HepG2 (cell line): ENCODE measurements around the gene IDUA. TPM values are rescaled to one million over a fixed set of nuclear protein-coding genes. Genes with fewer than 3 reads are reported as not detected.

Source experiments
- BCL3 ChIP-seq: sonication (generic); formaldehyde crosslinking; IDR thresholded peaks from 2 replicates; pipeline ENCODE4 v1.5.1; 2020; ENCODE audit warnings: mild to moderate bottlenecking, missing genetic modification reagents, moderate library complexity
- FOXJ3 ChIP-seq: sonication (generic); formaldehyde crosslinking; IDR thresholded peaks from 2 replicates; pipeline ENCODE4 v1.4.0; 2020; ENCODE audit warnings: missing genetic modification reagents, mild to moderate bottlenecking, borderline replicate concordance
- PHB2 ChIP-seq: fragments of 450-650 bp; IDR thresholded peaks from 2 replicates; pipeline ENCODE4 v1.6.1; 2018; ENCODE audit not compliant: partially characterized antibody
- PHF5A ChIP-seq: IDR thresholded peaks from one replicate; pipeline ENCODE4 v1.6.1; 2018; ENCODE audit warnings: low read depth, missing genetic modification reagents; ENCODE audit not compliant: unreplicated experiment
- RBM22 ChIP-seq: fragments of 200-400 bp; formaldehyde crosslinking; optimal IDR thresholded peaks from 2 replicates; pipeline ENCODE3; 2017; ENCODE audit warnings: mild to moderate bottlenecking, low read length, moderate library complexity
- SMARCC2 ChIP-seq: fragments of 450-650 bp; IDR thresholded peaks from 2 replicates; pipeline ENCODE4 v1.6.1; 2017; ENCODE audit warnings: antibody characterized with exemption, mild to moderate bottlenecking
- TAF1 ChIP-seq: sonication (generic); formaldehyde crosslinking; IDR thresholded peaks from 2 replicates; pipeline ENCODE4 v1.4.0; 2020; ENCODE audit warnings: missing genetic modification reagents
- TAF15 ChIP-seq: fragments of 200-400 bp; formaldehyde crosslinking; IDR thresholded peaks from one replicate; pipeline ENCODE4 v1.6.1; 2018; ENCODE audit warnings: mild to moderate bottlenecking, low read depth, low read length; ENCODE audit not compliant: poor library complexity, severe bottlenecking
- ZEB1 ChIP-seq: IDR thresholded peaks from 2 replicates; pipeline ENCODE4 v1.6.1; 2012; ENCODE audit warnings: mild to moderate bottlenecking, low read depth, inconsistent platforms; ENCODE audit not compliant: insufficient replicate concordance
- ZNF44 ChIP-seq: sonication (generic); formaldehyde crosslinking; IDR thresholded peaks from 2 replicates; pipeline ENCODE4 v1.5.1; 2020; ENCODE audit warnings: mild to moderate bottlenecking, missing genetic modification reagents
- ZNF570 ChIP-seq: sonication (generic); formaldehyde crosslinking; IDR thresholded peaks from 2 replicates; pipeline ENCODE4 v1.4.0; 2020; ENCODE audit warnings: mild to moderate bottlenecking, missing genetic modification reagents, borderline replicate concordance
- ZNF574 ChIP-seq: sonication (generic); formaldehyde crosslinking; IDR thresholded peaks from 2 replicates; pipeline ENCODE4 v1.4.0; 2020; ENCODE audit warnings: missing genetic modification reagents
- ZNF75D ChIP-seq: sonication (generic); formaldehyde crosslinking; IDR thresholded peaks from 2 replicates; pipeline ENCODE4 v1.8.1; 2023; ENCODE audit warnings: missing genetic modification reagents, mild to moderate bottlenecking, borderline replicate concordance
- polyA plus RNA-seq, 8 experiments: library from polyadenylated mRNA; depleted of rRNA in 3 of 8; stranded (reverse) in 7 of 8; unstranded in 1 of 8; fragments of >200 nt; fragmentation: Illumina TruSeq in 4 of 8; extraction: Trizol in 4 of 8; gene quantifications; 2 replicates each; pipeline versions ENCODE4 v1.2.1 to v1.2.3, GENCODE V29; 2011 to 2016; ENCODE audit warnings: low read depth in 4 of 8, missing spikeins in 1 of 8, mixed read lengths in 1 of 8; ENCODE audit not compliant: insufficient read depth in 1 of 8
- total RNA-seq, 5 experiments: library from RNA; depleted of rRNA; stranded (reverse); fragments of >200 nt; fragmentation: Illumina TruSeq; extraction: Trizol; gene quantifications; 2 replicates each; pipeline ENCODE4 v1.2.3, GENCODE V29; 2016; ENCODE audit warnings: low read depth in 1 of 5
- TF ChIP-seq, protein P1 (sequence below), 2 experiments: fragments of 450-650 bp in 1 of 2; sonication (generic) in 1 of 2; formaldehyde crosslinking in 1 of 2; IDR thresholded peaks; 2 replicates each; pipeline versions ENCODE4 v1.6.1 to v1.8.0; 2016 to 2022; ENCODE audit warnings: antibody characterized with exemption in 1 of 2, mild to moderate bottlenecking in 1 of 2, missing genetic modification reagents in 1 of 2
- TF ChIP-seq, protein P2 (sequence below): sonication (generic); formaldehyde crosslinking; IDR thresholded peaks from 2 replicates; pipeline ENCODE4 v1.8.1; 2023; ENCODE audit warnings: mild to moderate bottlenecking, missing genetic modification reagents, borderline replicate concordance

Gene IDUA
- total and polyA plus RNA-seq, 2 of the 13 experiments (the other 11 are each of a cell fraction or from before 2014, with no cell fraction given) = 0.77 to 1.0 TPM

DNA sequence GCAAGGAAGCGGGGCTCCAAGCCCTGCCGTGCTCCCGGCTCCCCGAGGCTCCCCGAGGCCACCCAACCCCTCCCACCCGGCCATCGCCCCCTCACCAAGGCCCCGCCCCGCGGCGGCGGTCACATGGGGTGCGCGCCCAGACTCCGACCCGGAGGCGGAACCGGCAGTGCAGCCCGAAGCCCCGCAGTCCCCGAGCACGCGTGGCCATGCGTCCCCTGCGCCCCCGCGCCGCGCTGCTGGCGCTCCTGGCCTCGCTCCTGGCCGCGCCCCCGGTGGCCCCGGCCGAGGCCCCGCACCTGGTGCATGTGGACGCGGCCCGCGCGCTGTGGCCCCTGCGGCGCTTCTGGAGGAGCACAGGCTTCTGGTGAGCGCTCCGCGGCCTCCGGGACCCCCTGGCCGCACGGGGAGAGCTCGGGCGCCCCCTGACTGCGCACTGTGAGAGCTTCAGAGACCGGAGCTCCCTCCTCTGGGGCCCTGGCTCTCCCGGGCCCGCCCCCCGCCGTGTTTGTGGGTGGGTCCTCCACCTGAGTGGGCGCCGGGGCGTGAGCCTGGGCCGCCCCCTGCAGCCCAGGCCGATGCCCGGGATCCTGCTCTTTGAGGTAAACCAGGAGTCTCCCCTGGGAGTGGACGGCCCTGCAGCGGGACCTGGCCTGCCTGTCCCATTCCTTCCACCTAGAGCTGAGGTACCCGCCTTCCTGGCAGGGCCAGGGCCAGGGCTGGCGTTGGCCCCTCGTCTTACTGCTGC, at the start of gene IDUA (continued):
- TF ChIP-seq BCL3 (CRISPR knock-in tag) (peak; percentile 45; the same call in 1 of the 2 replicates), ZNF44 (CRISPR knock-in tag) (no peak), TAF15 (peak; percentile 78), ZNF570 (CRISPR knock-in tag) (no peak), TAF1 (CRISPR knock-in tag) (no peak), PHF5A (CRISPR knock-in tag) (peak; percentile 28), FOXJ3 (CRISPR knock-in tag) (no peak), ZNF75D (no peak), ZEB1 (no peak), RBM22 (peak; percentile 97), PHB2 (no peak), SMARCC2 (no peak), ZNF574 (CRISPR knock-in tag) (peak; percentile 75)
- TF ChIP-seq, protein P1, sequence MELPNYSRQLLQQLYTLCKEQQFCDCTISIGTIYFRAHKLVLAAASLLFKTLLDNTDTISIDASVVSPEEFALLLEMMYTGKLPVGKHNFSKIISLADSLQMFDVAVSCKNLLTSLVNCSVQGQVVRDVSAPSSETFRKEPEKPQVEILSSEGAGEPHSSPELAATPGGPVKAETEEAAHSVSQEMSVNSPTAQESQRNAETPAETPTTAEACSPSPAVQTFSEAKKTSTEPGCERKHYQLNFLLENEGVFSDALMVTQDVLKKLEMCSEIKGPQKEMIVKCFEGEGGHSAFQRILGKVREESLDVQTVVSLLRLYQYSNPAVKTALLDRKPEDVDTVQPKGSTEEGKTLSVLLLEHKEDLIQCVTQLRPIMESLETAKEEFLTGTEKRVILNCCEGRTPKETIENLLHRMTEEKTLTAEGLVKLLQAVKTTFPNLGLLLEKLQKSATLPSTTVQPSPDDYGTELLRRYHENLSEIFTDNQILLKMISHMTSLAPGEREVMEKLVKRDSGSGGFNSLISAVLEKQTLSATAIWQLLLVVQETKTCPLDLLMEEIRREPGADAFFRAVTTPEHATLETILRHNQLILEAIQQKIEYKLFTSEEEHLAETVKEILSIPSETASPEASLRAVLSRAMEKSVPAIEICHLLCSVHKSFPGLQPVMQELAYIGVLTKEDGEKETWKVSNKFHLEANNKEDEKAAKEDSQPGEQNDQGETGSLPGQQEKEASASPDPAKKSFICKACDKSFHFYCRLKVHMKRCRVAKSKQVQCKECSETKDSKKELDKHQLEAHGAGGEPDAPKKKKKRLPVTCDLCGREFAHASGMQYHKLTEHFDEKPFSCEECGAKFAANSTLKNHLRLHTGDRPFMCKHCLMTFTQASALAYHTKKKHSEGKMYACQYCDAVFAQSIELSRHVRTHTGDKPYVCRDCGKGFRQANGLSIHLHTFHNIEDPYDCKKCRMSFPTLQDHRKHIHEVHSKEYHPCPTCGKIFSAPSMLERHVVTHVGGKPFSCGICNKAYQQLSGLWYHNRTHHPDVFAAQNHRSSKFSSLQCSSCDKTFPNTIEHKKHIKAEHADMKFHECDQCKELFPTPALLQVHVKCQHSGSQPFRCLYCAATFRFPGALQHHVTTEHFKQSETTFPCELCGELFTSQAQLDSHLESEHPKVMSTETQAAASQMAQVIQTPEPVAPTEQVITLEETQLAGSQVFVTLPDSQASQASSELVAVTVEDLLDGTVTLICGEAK (IDR thresholded peaks at IDR 0.05) = no peak
- TF ChIP-seq, protein P1 (CRISPR knock-in tag; IDR thresholded peaks at IDR 0.05) = no peak; the same call in 1 of the 2 replicates
- TF ChIP-seq, protein P2, sequence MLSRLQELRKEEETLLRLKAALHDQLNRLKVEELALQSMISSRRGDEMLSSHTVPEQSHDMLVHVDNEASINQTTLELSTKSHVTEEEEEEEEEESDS = no peak
